Activated T-cell treated with anti-CD3 and anti-CD28 coated beads, Interleukin-2, amount 50 U/mL, for 4 hours (primary cell): Measurements from ENCODE around the gene EYS. TPM values are rescaled to one million over a fixed set of nuclear protein-coding genes. Genes with fewer than 3 reads are reported as not detected.
"Not testable (repeated sequence)": the region's sequence is repeated elsewhere in the genome, so short reads cannot be mapped to it uniquely, and the experiment has no call there.

Experiments
- ATAC-seq, 2 donors: fragments of 200-7000 bp; cut with Tn5 transposase; one replicate each; pipeline ENCODE4 v1.10.0; 2021
- DNase-seq: peaks from one replicate; pipeline ENCODE4 v3.0.0-alpha.2; 2020
- H3K27me3 Mint-ChIP-seq: one replicate; pipeline ENCODE4 v1.8.0; 2021; ENCODE audit warnings: low read depth, mixed read lengths
- H3K36me3 Mint-ChIP-seq: one replicate; pipeline ENCODE4 v1.8.0; 2022; ENCODE audit warnings: mixed read lengths; ENCODE audit not compliant: insufficient read depth
- H3K4me1 Mint-ChIP-seq: one replicate; pipeline ENCODE4 v1.8.0; 2021; ENCODE audit warnings: low read depth, mixed read lengths
- H3K4me3 Mint-ChIP-seq: one replicate; pipeline ENCODE4 v1.8.0; 2021; ENCODE audit warnings: mild to moderate bottlenecking, moderate library complexity, mixed read lengths
- H3K9me3 Mint-ChIP-seq: one replicate; pipeline ENCODE4 v1.8.0; 2021; ENCODE audit warnings: mixed read lengths
- total RNA-seq, 3 donors: library from RNA; stranded (reverse); gene quantifications; one replicate each; pipeline ENCODE4 v1.2.1, GENCODE V29; 2021

The EYS gene
- total RNA-seq, 3 donors from 2014 or later = not detected

- no peaks in the 10 kb centered on the region for H3K36me3 Mint-ChIP-seq
- peaks cover 7% of the 10 kb centered on the region for H3K9me3 Mint-ChIP-seq
- no peak overlapping the region for H3K4me3 Mint-ChIP-seq
- no peaks in the 10 kb centered on the region for H3K27me3 Mint-ChIP-seq
- no peak for ATAC-seq
- no peaks in the 10 kb centered on the region for H3K4me1 Mint-ChIP-seq
- DNase-seq = no peak
Measured at GRCh38 chr6:65468307-65468706, 238.7 kb downstream of the EYS start.

GRCh38 chr6:65461121-65461520, 245.9 kb downstream of the EYS start:
- peaks cover 13% of the 10 kb centered on the region for H3K9me3 Mint-ChIP-seq
- H3K36me3 Mint-ChIP-seq = no peaks in the 10 kb centered on the region
- no peaks in the 10 kb centered on the region for H3K4me1 Mint-ChIP-seq
- H3K27me3 Mint-ChIP-seq = no peaks in the 10 kb centered on the region
- H3K4me3 Mint-ChIP-seq = no peak overlapping the region
- ATAC-seq (no peak), DNase-seq (no peak)

- Mint-ChIP-seq H3K27me3 (no peaks in the 10 kb centered on the region), H3K36me3 (no peaks in the 10 kb centered on the region), H3K4me3 (no peak overlapping the region), H3K9me3 (peaks cover 13% of the 10 kb centered on the region), H3K4me1 (no peaks in the 10 kb centered on the region)
- DNase-seq (no peak), ATAC-seq (no peak)
Measured at GRCh38 chr6:65452333-65452732, 254.7 kb downstream of the EYS start.

- Mint-ChIP-seq H3K4me1 (no peaks in the 10 kb centered on the region), H3K4me3 (no peak overlapping the region), H3K36me3 (no peaks in the 10 kb centered on the region), H3K9me3 (peaks cover 5% of the 10 kb centered on the region), H3K27me3 (no peaks in the 10 kb centered on the region)
- no peak for ATAC-seq
- no peak for DNase-seq
Measured at GRCh38 chr6:65450451-65450850, 256.6 kb downstream of the EYS start.

GRCh38 chr6:65449926-65450325, 257.1 kb downstream of the EYS start:
- Mint-ChIP-seq H3K4me3 (no peak overlapping the region), H3K9me3 (peaks cover 5% of the 10 kb centered on the region), H3K27me3 (no peaks in the 10 kb centered on the region), H3K36me3 (no peaks in the 10 kb centered on the region), H3K4me1 (no peaks in the 10 kb centered on the region)
- ATAC-seq (no peak), DNase-seq (no peak)

GRCh38 chr6:65448866-65449265, 258.2 kb downstream of the EYS start:
- Mint-ChIP-seq H3K9me3 (peaks cover 4% of the 10 kb centered on the region), H3K36me3 (no peaks in the 10 kb centered on the region), H3K27me3 (no peaks in the 10 kb centered on the region), H3K4me1 (no peaks in the 10 kb centered on the region), H3K4me3 (no peak overlapping the region)
- ATAC-seq (no peak), DNase-seq (no peak)

GRCh38 chr6:65436281-65436680, 270.7 kb downstream of the EYS start:
- ATAC-seq = no peak
- no peak for DNase-seq
- Mint-ChIP-seq H3K4me3 (no peak overlapping the region), H3K27me3 (no peaks in the 10 kb centered on the region), H3K9me3 (peaks cover 12% of the 10 kb centered on the region), H3K4me1 (no peaks in the 10 kb centered on the region), H3K36me3 (no peaks in the 10 kb centered on the region)

- H3K27me3 Mint-ChIP-seq = no peaks in the 10 kb centered on the region
- H3K9me3 Mint-ChIP-seq = peaks cover 24% of the 10 kb centered on the region
- H3K4me3 Mint-ChIP-seq = no peak overlapping the region
- no peak for ATAC-seq
- no peaks in the 10 kb centered on the region for H3K4me1 Mint-ChIP-seq
- no peak for DNase-seq
- H3K36me3 Mint-ChIP-seq = no peaks in the 10 kb centered on the region
Measured at GRCh38 chr6:65416621-65417020, 290.4 kb downstream of the EYS start.

- DNase-seq (no peak), ATAC-seq (no peak)
- no peaks in the 10 kb centered on the region for H3K4me1 Mint-ChIP-seq
- peaks cover 25% of the 10 kb centered on the region for H3K9me3 Mint-ChIP-seq
- no peaks in the 10 kb centered on the region for H3K27me3 Mint-ChIP-seq
- H3K36me3 Mint-ChIP-seq = no peaks in the 10 kb centered on the region
- H3K4me3 Mint-ChIP-seq = no peak overlapping the region
Measured at GRCh38 chr6:65410309-65410708, 296.7 kb downstream of the EYS start.

GRCh38 chr6:65402564-65402963, 304.5 kb downstream of the EYS start:
- ATAC-seq = no peak
- DNase-seq = no peak
- Mint-ChIP-seq H3K4me3 (no peak overlapping the region), H3K36me3 (no peaks in the 10 kb centered on the region), H3K4me1 (no peaks in the 10 kb centered on the region), H3K9me3 (peaks cover 16% of the 10 kb centered on the region), H3K27me3 (no peaks in the 10 kb centered on the region)

- Mint-ChIP-seq H3K27me3 (no peaks in the 10 kb centered on the region), H3K9me3 (peaks cover 30% of the 10 kb centered on the region), H3K36me3 (no peaks in the 10 kb centered on the region), H3K4me3 (no peak overlapping the region), H3K4me1 (no peaks in the 10 kb centered on the region)
- ATAC-seq = no peak
- DNase-seq = no peak
Measured at GRCh38 chr6:65399355-65400084, 307.5 kb downstream of the EYS start.

- Mint-ChIP-seq H3K9me3 (peaks cover 27% of the 10 kb centered on the region), H3K27me3 (no peaks in the 10 kb centered on the region), H3K4me3 (no peak overlapping the region), H3K4me1 (no peaks in the 10 kb centered on the region), H3K36me3 (no peaks in the 10 kb centered on the region)
- DNase-seq = no peak
- no peak for ATAC-seq
Measured at GRCh38 chr6:65398851-65399250, 308.2 kb downstream of the EYS start.

GRCh38 chr6:65350530-65350929, 356.5 kb downstream of the EYS start:
- Mint-ChIP-seq H3K36me3 (no peaks in the 10 kb centered on the region), H3K4me1 (no peaks in the 10 kb centered on the region), H3K4me3 (no peak overlapping the region), H3K9me3 (peaks cover 11% of the 10 kb centered on the region), H3K27me3 (no peaks in the 10 kb centered on the region)
- DNase-seq (no peak), ATAC-seq (no peak)

- not testable (repeated sequence) for DNase-seq, H3K27me3 Mint-ChIP-seq, H3K36me3 Mint-ChIP-seq, H3K4me1 Mint-ChIP-seq, ATAC-seq, H3K4me3 Mint-ChIP-seq
- peaks cover 11% of the 10 kb centered on the region for H3K9me3 Mint-ChIP-seq
Measured at GRCh38 chr6:65302655-65303054, 404.4 kb downstream of the EYS start.

GRCh38 chr6:65299236-65299635, 407.8 kb downstream of the EYS start:
- Mint-ChIP-seq H3K9me3 (peaks cover 12% of the 10 kb centered on the region), H3K27me3 (no peaks in the 10 kb centered on the region), H3K4me3 (no peak overlapping the region), H3K36me3 (no peaks in the 10 kb centered on the region), H3K4me1 (no peaks in the 10 kb centered on the region)
- ATAC-seq = no peak
- no peak for DNase-seq
